K562 (cell line): Measurements from ENCODE around the gene BSX. TPM values are rescaled to one million over a fixed set of nuclear protein-coding genes. Genes with fewer than 3 reads are reported as not detected.

Experiments used
- ATAC-seq: fragments of 200-7000 bp; cut with Tn5 transposase; 3 replicates; pipeline ENCODE4 v1.9.1; 2020; ENCODE audit warnings: moderate library complexity
- BruUV-seq: library from RNA; stranded (reverse); fragments of 400-500 nt; replicated peaks from 2 replicates; lab custom pipeline; 2021; lab: Mats Ljungman, UMichigan
- CTCF ChIA-PET: fragments of 300-600 bp; formaldehyde crosslinking; extraction: SDS; loops from one replicate; lab custom pipeline; 2021; ENCODE audit warnings: low intra/inter-chr PET ratio; lab: Yijun Ruan, JAX
- POLR2A ChIA-PET: fragments of 300-600, 350-650 bp; sonication (Branson Sonifier 250); formaldehyde crosslinking; extraction: SDS; loops from one replicate; lab custom pipeline; 2021; ENCODE audit warnings: antibody characterized with exemption, inconsistent platforms; lab: Yijun Ruan, JAX
- DNase-seq, 4 experiments: peaks; one replicate each; pipeline versions ENCODE4 v3.0.0 to v3.0.0-alpha.2; 2011 to 2018; ENCODE audit warnings: low spot score in 3 of 4, mixed read lengths in 3 of 4; ENCODE audit errors: extremely low read depth in 1 of 4
- FAIRE-seq: peaks from 2 replicates; lab custom pipeline; 2011; peaks lifted over from hg19 to GRCh38; lab: Jason Lieb, UNC
- H2AFZ ChIP-seq: 2 replicates; pipeline ENCODE4 v1.6.0; 2011; ENCODE audit warnings: low read depth, low read length, control low read depth, inconsistent platforms
- H3K27ac ChIP-seq: fragments of 200-600 bp; 3 replicates; pipeline ENCODE4 v1.8.0; 2011; ENCODE audit warnings: low read depth, mild to moderate bottlenecking, control low read depth, inconsistent platforms, low read length, moderate library complexity, mixed read lengths; ENCODE audit errors: extremely low read depth
- H3K27me3 ChIP-seq, 2 experiments: fragments of 300-600 bp in 1 of 2; 2 replicates in 1 of 2; 3 replicates in 1 of 2; pipeline versions ENCODE4 v1.6.0 to v1.8.0; 2011; ENCODE audit warnings: inconsistent platforms in 2 of 2, low read length in 2 of 2, mild to moderate bottlenecking in 1 of 2, mixed read lengths in 1 of 2, moderate library complexity in 1 of 2; ENCODE audit not compliant: control insufficient read depth in 2 of 2, insufficient read depth in 2 of 2
- H3K36me3 ChIP-seq: fragments of 300-600 bp; 3 replicates; pipeline ENCODE4 v1.8.0; 2011; ENCODE audit warnings: mild to moderate bottlenecking, low read length, inconsistent platforms; ENCODE audit not compliant: control insufficient read depth, insufficient read depth
- H3K4me1 ChIP-seq, 2 experiments: fragments of 200-600 bp in 1 of 2; replicated peaks in 1 of 2; 2 replicates in 1 of 2; 3 replicates in 1 of 2; pipeline versions ENCODE4 v1.5.1 to v1.8.0; 2011; ENCODE audit warnings: inconsistent platforms in 2 of 2, low read length in 2 of 2, mild to moderate bottlenecking in 1 of 2, mixed read lengths in 1 of 2, moderate library complexity in 1 of 2; ENCODE audit not compliant: control insufficient read depth in 2 of 2, insufficient read depth in 2 of 2
- H3K4me2 ChIP-seq: 2 replicates; pipeline ENCODE4 v1.6.1; 2011; ENCODE audit warnings: low read length, control low read depth, inconsistent platforms, mixed read lengths; ENCODE audit not compliant: insufficient read depth
- H3K4me3 ChIP-seq: fragments of 200-600 bp; sonication (generic), shearing (Covaris generic); 2 replicates; pipeline ENCODE4 v1.5.1; 2016; ENCODE audit warnings: control low read depth, inconsistent platforms
- H3K79me2 ChIP-seq: fragments of 200-600 bp; 3 replicates; pipeline ENCODE4 v1.8.0; 2011; ENCODE audit warnings: low read length, inconsistent platforms; ENCODE audit not compliant: control insufficient read depth, insufficient read depth
- H3K9ac ChIP-seq, 2 experiments: 2 replicates each; pipeline versions ENCODE4 v1.6.0 to v1.6.1; 2011; ENCODE audit warnings: low read depth in 2 of 2, low read length in 2 of 2, control low read depth in 1 of 2, inconsistent platforms in 1 of 2, mild to moderate bottlenecking in 1 of 2, mixed read lengths in 1 of 2; ENCODE audit not compliant: insufficient read depth in 1 of 2
- H3K9me1 ChIP-seq: one replicate; pipeline ENCODE4 v1.6.0; 2011; ENCODE audit warnings: inconsistent platforms, mild to moderate bottlenecking, low read length, moderate library complexity; ENCODE audit not compliant: control insufficient read depth, insufficient read depth
- H3K9me3 ChIP-seq: replicated peaks from 2 replicates; pipeline ENCODE4 v1.5.1; 2011; ENCODE audit warnings: low read depth, low read length, inconsistent platforms; ENCODE audit not compliant: control insufficient read depth, insufficient read depth
- H4K20me1 ChIP-seq: replicated peaks from 2 replicates; pipeline ENCODE4 v1.6.1; 2011; ENCODE audit warnings: low read length, inconsistent platforms, mixed read lengths; ENCODE audit not compliant: control insufficient read depth, insufficient read depth
- CHCHD3 ChIP-seq: fragments of 250-450 bp; sonication (Bioruptor Pico); IDR thresholded peaks from 2 replicates; pipeline ENCODE4 v2.1.2; 2022; ENCODE audit warnings: mild to moderate bottlenecking
- IFI16 ChIP-seq: fragments of 250-450 bp; sonication (Bioruptor Pico); IDR thresholded peaks from 2 replicates; pipeline ENCODE4 v2.1.2; 2022; ENCODE audit warnings: mild to moderate bottlenecking, inconsistent platforms
- MTA2 ChIP-seq: fragments of 450-650 bp; IDR thresholded peaks from 2 replicates; pipeline ENCODE4 v1.6.1; 2016; ENCODE audit warnings: low read depth
- NCOA2 ChIP-seq, 2 experiments: fragments of 450-650 bp; IDR thresholded peaks; 2 replicates each; pipeline ENCODE4 v1.6.1; 2018; ENCODE audit warnings: mild to moderate bottlenecking in 2 of 2, moderate library complexity in 1 of 2; ENCODE audit not compliant: partially characterized antibody in 2 of 2
- RREB1 ChIP-seq: fragments of 250-450 bp; sonication (Bioruptor Pico); IDR thresholded peaks from 2 replicates; pipeline ENCODE4 v1.4.0; 2020
- TGIF2 ChIP-seq: sonication (generic); formaldehyde crosslinking; IDR thresholded peaks from 2 replicates; pipeline ENCODE4 v1.8.1; 2022; ENCODE audit warnings: mild to moderate bottlenecking, missing genetic modification reagents, moderate library complexity
- ZNF347 ChIP-seq: fragments of 450-650 bp; formaldehyde crosslinking; IDR thresholded peaks from 2 replicates; pipeline ENCODE4 v1.4.0; 2020; ENCODE audit warnings: low read depth, mild to moderate bottlenecking, moderate library complexity
- ZNF395 ChIP-seq: fragments of 200-800 bp; sonication (Bioruptor generic); IDR thresholded peaks from 2 replicates; pipeline ENCODE4 v1.6.1; 2017; ENCODE audit warnings: missing genetic modification characterization, missing compliant biosample characterization
- ZNF717 ChIP-seq: fragments of 250-450 bp; sonication (Bioruptor Pico); IDR thresholded peaks from 2 replicates; pipeline ENCODE4 v1.5.0; 2021
- WGBS: fragments of 100-300 bp; shearing (Covaris generic); methylation state at CpG from one replicate; pipeline ENCODE4 v1.1.6; 2016; ENCODE audit warnings: low coverage, mixed read lengths; ENCODE audit not compliant: insufficient coverage; ENCODE audit errors: missing lambda C conversion rate; 5-methylcytosine and 5-hydroxymethylcytosine counted together
- in situ Hi-C: fragments of 300-500 bp; cut with MboI; formaldehyde crosslinking; loops from 4 replicates; pipeline ENCODE4 v1.15.0; 2018; ENCODE audit warnings: inconsistent platforms, mixed read lengths
- intact Hi-C: fragments of 100-400 bp; cut with micrococcal nuclease; formaldehyde crosslinking; loops from 2 replicates; pipeline ENCODE4 v1.14.2; 2022
- polyA plus RNA-seq, 8 experiments: library from polyadenylated mRNA; depleted of rRNA in 4 of 8; stranded (reverse) in 5 of 8; unstranded in 3 of 8; fragments of >200 nt; fragmentation: Nextera tagmentation in 2 of 8; fragmentation: Illumina TruSeq in 1 of 8; extraction: Ambion mirVana in 2 of 8; extraction: Trizol in 1 of 8; gene quantifications; 2 replicates each; pipeline versions ENCODE4 v1.2.1 to v1.2.3, GENCODE V29; 2011 to 2014; ENCODE audit warnings: inconsistent platforms in 1 of 8, missing spikeins in 1 of 8
- total RNA-seq, 7 experiments: library from RNA; depleted of rRNA in 6 of 7; stranded (reverse); fragments of >200 nt in 6 of 7; fragmentation: Illumina TruSeq in 2 of 7; extraction: Trizol in 2 of 7; gene quantifications; 2 replicates each; pipeline versions ENCODE4 v1.2.1 to v1.2.3, GENCODE V29; 2011 to 2021; ENCODE audit warnings: low replicate concordance in 1 of 7
- TF ChIP-seq, protein P1 (sequence below): fragments of 250-450 bp; sonication (Bioruptor Pico); IDR thresholded peaks from 2 replicates; pipeline ENCODE4 v1.8.0; 2022; ENCODE audit warnings: inconsistent platforms
- TF ChIP-seq, protein P2 (sequence below): fragments of 250-450 bp; sonication (Bioruptor Pico); IDR thresholded peaks from 2 replicates; pipeline ENCODE4 v1.5.0; 2021; ENCODE audit warnings: mild to moderate bottlenecking, borderline replicate concordance

Gene BSX
- total and polyA plus RNA-seq, 9 of the 15 experiments (the other 6 are each of a cell fraction or from before 2014, with no cell fraction given), result not detected

DNA sequence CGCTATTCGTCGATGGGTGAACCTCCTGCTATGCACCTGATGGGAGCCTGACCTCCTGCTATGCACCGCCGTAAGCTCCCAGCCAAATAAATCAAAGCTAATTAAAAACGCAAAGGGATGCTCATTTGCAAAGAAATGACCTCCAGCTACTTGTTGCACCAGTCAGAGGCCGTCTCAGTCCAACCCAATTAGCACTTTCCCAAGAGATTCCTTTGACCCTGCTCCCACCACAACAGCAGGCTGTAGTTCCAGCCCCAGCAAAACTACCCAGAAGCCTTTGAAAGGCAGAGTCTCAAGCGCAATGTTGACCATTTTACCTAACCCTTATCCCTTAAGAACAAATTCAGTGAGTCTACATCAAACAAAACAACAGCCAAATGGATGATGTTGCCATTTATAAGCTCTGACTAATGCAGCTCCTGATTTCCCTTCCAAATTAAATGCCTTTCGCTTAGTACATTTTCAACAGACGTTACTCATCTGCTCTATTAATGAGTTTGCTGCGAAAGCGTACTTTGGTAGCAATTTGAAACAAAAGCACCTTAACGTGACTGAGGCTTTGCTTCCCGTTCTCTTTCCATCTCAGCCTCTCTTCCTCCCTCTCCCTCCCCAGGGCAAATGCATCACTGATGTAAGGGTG lies 17.2 kb upstream of the BSX start:
- ATAC-seq (no peak), FAIRE-seq (no peak), DNase-seq (no peak)
- Histone ChIP-seq H3K79me2 (no peaks in the 10 kb centered on the region), H3K9me3 (no peaks in the 10 kb centered on the region), H3K4me1 (no peaks in the 10 kb centered on the region), H3K9me1 (no peaks in the 10 kb centered on the region), H3K4me2 (no peak overlapping the region), H3K36me3 (no peaks in the 10 kb centered on the region), H4K20me1 (no peaks in the 10 kb centered on the region), H3K27me3 (0 out of 5 replicates have a peak, but pooled peaks cover 0 to 6% of the 10 kb centered on the region in 2 experiments), H3K27ac (no peak overlapping the region), H3K4me3 (no peak overlapping the region), H3K9ac (no peak overlapping the region), H2AFZ (no peak overlapping the region)
- ChIA-PET POLR2A (no interaction called here), CTCF (no interaction called here)
- no TSS peak for BruUV-seq
- 2% methylated on average over 14 of the region's 14 CpGs for WGBS
- in situ Hi-C loops (no loop called here), intact Hi-C loops (no loop called here)
- TF ChIP-seq IFI16 (no peak), CHCHD3 (no peak), TGIF2 (CRISPR knock-in tag) (no peak), ZNF347 (no peak), MTA2 (no peak), ZNF717 (CRISPR knock-in tag) (no peak), NCOA2 (IDR thresholded peaks at IDR 0.05; ENCODE audit: partially characterized antibody in 2 of 2) (no peak), RREB1 (CRISPR knock-in tag) (no peak), ZNF395 (CRISPR knock-in tag) (no peak)
- TF ChIP-seq, protein P1, sequence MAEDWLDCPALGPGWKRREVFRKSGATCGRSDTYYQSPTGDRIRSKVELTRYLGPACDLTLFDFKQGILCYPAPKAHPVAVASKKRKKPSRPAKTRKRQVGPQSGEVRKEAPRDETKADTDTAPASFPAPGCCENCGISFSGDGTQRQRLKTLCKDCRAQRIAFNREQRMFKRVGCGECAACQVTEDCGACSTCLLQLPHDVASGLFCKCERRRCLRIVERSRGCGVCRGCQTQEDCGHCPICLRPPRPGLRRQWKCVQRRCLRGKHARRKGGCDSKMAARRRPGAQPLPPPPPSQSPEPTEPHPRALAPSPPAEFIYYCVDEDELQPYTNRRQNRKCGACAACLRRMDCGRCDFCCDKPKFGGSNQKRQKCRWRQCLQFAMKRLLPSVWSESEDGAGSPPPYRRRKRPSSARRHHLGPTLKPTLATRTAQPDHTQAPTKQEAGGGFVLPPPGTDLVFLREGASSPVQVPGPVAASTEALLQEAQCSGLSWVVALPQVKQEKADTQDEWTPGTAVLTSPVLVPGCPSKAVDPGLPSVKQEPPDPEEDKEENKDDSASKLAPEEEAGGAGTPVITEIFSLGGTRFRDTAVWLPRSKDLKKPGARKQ (CRISPR knock-in tag), result no peak
- TF ChIP-seq, protein P2, sequence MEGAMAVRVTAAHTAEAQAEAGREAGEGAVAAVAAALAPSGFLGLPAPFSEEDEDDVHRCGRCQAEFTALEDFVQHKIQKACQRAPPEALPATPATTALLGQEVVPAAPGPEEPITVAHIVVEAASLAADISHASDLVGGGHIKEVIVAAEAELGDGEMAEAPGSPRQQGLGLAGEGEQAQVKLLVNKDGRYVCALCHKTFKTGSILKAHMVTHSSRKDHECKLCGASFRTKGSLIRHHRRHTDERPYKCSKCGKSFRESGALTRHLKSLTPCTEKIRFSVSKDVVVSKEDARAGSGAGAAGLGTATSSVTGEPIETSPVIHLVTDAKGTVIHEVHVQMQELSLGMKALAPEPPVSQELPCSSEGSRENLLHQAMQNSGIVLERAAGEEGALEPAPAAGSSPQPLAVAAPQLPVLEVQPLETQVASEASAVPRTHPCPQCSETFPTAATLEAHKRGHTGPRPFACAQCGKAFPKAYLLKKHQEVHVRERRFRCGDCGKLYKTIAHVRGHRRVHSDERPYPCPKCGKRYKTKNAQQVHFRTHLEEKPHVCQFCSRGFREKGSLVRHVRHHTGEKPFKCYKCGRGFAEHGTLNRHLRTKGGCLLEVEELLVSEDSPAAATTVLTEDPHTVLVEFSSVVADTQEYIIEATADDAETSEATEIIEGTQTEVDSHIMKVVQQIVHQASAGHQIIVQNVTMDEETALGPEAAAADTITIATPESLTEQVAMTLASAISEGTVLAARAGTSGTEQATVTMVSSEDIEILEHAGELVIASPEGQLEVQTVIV (CRISPR knock-in tag), result no peak
